HG02938 (cell line): ENCODE measurements around the gene PRR19.

ENCODE experiments used
- ATAC-seq: cut with Tn5 transposase; IDR thresholded peaks from one replicate; pipeline ENCODE4 v1.9.1; 2021; ENCODE audit warnings: mild to moderate bottlenecking, moderate library complexity; ENCODE audit not compliant: unreplicated experiment

The PRR19 gene

DNA sequence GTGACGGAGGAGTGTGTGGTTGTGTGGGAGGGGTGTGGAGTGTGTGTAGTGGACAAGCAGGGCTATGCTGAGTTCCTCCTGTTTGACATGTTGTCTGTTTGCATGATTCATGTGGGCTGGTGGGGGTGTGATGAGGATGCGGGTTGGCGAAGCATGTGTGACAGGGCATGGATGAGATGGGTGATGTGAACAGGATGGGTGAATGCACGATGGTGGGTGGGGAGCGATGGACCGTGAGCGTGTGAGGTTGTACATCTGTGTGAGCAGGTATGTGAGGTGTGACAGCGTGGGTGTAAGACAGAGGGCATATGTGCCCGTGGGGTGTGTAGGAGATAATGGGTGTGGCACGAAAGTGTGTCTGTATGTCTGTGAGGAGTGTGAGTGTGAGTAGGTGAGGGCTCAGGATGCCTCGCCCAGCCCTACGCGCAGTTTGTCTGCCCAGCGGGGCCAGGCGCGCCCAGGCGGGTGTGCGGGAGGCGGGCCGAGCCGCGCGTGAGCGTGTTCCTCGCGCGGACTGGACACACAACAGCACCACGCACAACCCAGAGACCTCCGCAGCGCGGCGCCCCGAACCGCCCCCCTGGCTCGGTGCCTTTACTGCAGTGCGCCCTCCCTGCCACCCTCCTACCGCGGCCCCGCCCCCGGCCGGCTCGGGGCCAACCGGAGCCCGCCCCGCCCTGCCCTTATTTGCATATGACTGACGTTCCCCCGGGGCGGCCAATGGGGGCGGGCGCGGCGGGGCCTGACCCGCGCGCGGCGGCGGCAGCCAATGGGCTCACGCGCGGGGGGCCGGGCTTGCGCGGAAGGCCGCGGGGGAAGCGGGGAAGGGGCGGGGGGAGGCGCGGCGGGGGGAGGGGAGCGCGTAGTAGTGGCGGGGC is 18.5 kb upstream of the PRR19 start:
- peak; percentile 48 for ATAC-seq

- ATAC-seq: peak; percentile 17
These were observed 17.8 kb upstream of the PRR19 start for GRCh38 chr19:42284066-42284501.

DNA sequence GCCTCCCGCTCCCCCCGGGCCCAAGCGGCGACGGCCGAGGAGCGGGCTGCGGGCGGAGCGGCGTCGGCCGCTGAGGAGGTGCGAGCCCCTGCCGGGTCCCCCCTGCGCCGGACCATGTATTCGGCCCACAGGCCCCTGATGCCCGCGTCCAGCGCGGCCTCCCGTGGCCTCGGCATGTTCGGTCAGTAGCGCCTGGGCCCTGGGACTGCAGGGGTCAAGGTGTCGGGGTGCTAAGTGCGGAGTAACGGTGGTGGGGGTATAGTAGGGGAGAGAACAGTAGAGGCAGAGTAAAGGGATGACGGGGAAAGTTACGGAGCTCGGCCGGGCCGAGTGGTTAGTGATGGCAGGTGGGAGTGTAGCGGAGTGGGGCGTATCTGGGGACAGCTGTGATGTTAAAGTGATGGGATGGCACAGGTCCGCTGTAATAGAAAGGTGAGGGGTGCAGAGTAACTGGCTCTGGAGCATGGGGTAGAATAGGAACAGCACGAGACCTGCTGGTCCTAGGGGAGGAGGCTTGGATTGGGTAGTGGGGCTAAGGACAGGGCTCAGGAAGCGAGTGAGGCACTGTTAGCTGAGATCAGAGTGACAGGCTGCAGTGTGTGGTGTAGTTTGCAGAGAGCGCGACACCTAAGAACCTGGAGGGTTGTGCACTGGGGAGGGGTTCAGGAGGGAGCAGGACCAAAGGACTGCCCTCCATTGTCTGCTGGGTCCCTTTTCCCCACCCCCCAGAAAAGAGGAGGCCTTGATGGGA is 17.2 kb upstream of the PRR19 start:
- ATAC-seq: no peak

- ATAC-seq: no peak
These were observed 16.4 kb upstream of the PRR19 start for GRCh38 chr19:42285541-42285941.

GRCh38 chr19:42285988-42286348 is 16.0 kb upstream of the PRR19 start:
- no peak for ATAC-seq

- ATAC-seq: no peak
These were observed 15.4 kb upstream of the PRR19 start for GRCh38 chr19:42286349-42287016.

DNA sequence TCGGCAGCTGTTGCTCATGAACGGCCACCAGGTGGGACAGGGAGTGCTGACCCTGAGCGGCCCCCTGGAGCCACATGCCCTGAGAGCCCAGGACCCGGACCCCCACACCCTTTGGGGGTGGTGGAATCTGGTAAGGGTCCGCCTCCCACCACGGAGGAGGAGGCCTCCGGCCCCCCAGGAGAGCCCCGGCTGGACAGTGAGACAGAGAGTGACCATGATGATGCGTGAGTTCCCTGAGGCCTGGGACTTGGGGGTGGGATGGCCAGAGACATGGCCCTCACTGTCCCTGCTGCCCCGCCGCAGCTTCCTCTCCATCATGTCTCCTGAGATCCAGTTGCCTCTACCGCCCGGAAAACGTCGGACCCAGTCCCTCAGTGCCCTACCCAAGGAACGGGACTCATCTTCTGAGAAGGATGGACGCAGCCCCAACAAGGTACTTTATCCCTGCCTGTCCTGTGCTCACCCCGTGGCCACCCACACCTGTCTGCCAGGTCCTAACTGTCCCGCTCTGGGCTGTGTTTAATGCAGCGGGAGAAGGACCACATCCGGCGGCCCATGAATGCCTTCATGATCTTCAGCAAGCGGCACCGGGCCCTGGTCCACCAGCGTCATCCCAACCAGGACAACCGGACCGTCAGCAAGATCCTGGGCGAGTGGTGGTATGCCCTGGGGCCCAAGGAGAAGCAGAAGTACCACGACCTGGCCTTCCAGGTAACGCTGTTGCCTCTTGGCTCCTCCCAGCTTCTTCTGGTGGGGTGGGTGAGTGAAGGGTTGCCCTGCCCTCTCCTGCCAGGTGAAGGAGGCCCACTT is 14.7 kb upstream of the PRR19 start:
- ATAC-seq: no peak

DNA sequence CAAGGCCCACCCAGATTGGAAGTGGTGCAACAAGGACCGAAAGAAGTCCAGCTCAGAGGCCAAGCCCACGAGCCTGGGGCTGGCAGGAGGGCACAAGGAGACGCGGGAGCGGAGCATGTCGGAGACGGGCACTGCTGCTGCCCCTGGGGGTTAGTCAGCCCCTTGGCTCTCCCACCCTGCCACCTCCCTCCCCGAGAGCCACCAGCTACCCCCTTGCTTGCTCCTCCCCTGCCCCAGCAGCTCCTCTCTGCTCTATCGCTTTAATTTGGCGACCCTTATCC is 14.2 kb upstream of the PRR19 start:
- no peak for ATAC-seq

DNA sequence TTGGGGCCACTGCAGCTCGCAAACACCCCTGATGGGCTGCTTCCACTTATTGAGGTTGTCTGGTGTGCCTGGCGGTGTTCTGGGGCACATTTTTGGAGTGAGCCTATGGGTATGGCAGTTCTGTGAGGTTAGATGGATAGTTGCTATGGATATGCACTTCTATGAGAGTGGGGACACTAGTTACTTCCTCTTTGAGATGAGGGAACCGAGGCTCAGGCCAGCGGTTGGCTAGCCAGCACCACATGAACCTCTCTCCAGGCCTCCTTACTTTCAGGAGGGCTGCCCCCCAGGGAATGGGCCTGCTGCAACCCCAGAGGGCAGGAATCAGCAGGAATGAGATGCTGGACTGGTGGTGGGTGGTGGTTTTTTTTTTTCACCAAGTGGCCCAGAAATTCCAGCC is 13.5 kb upstream of the PRR19 start:
- ATAC-seq: no peak

DNA sequence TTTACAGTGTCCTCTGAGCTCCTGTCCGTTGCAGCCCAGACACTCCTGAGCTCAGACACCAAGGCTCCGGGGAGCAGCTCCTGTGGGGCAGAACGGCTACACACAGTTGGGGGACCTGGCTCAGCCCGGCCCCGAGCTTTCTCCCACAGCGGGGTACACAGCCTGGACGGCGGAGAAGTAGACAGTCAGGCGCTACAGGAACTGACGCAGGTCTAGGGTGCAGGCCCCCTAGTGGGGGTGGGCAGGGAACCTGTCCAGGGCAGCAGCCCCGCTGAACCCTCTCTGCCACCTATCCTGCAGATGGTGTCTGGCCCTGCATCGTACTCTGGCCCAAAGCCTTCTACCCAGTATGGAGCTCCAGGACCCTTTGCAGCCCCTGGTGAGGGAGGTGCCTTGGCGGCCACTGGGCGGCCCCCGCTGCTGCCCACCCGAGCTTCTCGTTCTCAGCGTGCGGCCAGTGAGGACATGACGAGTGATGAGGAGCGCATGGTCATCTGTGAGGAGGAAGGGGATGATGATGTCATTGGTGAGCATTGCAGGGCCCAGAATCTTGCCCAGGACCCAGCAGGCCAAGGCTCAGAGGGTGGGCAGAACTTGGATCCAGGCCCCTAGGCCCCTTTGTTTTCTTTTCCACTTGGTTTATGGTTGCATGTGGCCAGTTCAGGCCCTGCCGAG is 12.9 kb upstream of the PRR19 start:
- no peak for ATAC-seq

DNA sequence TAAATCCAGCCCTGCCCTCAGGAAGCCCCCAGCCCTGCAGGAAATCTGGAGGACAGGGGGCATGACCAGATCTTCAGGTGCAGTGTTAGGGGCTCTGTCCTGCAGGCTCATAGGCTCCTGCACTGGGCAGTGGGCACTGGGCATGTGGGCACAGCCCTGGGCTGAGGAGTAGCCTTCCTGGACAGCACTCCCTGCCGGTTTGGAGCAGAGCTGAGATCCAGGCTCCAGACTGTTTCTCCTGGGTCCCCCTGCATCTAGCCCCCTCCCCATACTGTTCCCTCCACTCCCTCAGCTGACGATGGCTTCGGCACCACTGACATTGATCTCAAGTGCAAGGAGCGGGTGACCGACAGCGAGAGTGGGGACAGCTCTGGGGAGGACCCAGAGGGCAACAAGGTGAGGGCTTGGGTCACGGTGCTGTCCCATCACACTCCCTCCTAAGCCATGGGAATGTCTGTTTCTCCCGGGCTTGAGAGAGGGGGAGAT is 12.3 kb upstream of the PRR19 start:
- ATAC-seq: no peak

GRCh38 chr19:42290136-42290522 is 11.8 kb upstream of the PRR19 start:
- ATAC-seq: no peak

- no peak for ATAC-seq
These were observed 11.2 kb upstream of the PRR19 start for GRCh38 chr19:42290523-42291434.

- no peak for ATAC-seq
These were observed 10.5 kb upstream of the PRR19 start for GRCh38 chr19:42291435-42291810.

GRCh38 chr19:42292042-42292960 is 9.6 kb upstream of the PRR19 start:
- ATAC-seq: no peak

DNA sequence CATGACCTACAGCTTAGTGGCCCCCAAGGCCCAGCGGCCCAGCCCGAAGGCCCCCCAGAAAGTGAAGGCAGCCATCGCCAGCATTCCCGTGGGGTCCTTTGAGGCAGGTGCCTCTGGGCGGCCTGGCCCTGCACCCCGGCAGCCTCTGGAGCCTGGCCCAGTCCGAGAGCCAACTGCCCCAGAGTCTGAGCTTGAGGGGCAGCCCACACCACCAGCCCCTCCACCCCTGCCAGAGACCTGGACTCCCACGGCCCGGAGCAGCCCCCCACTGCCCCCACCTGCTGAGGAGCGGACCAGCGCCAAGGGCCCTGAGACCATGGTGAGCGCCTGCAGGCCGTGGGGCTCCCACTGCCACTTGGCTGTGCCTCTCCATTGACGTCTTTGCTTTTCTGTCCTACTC is 9.0 kb upstream of the PRR19 start:
- ATAC-seq: no peak

DNA sequence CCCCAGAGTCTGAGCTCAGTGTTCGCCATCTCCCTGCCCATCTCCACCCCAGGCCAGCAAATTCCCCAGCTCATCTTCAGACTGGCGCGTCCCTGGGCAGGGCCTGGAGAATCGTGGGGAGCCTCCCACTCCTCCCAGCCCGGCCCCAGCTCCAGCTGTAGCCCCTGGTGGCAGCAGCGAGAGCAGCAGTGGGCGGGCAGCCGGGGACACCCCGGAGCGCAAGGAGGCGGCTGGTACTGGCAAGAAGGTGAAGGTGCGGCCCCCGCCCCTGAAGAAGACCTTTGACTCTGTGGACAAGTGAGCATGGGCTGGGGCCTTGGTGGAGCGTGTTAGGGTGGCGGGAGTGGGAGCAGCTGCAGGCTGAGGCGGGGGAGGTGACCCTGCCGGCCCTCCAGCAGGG is 8.4 kb upstream of the PRR19 start:
- ATAC-seq: no peak

DNA sequence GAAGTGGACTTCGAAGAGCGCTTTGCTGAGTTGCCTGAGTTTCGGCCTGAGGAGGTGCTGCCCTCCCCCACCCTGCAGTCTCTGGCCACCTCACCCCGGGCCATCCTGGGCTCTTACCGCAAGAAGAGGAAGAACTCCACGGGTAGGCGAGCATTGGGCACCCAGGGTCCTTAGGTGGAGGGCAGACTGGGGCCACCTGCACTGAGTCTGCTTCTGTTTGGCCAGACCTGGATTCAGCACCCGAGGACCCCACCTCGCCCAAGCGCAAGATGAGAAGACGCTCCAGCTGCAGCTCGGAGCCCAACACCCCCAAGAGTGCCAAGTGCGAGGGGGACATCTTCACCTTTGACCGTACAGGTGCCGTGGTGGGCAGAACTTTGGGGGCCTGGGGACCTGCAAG is 8.0 kb upstream of the PRR19 start:
- ATAC-seq: no peak
